CD4-positive, alpha-beta T cell (primary cell): ENCODE results near the gene TRAF3. TPM values are rescaled to one million over a fixed set of nuclear protein-coding genes. Genes with fewer than 3 reads are reported as not detected.

Source experiments
- ATAC-seq: fragments of 200-7000 bp; cut with Tn5 transposase; one replicate; pipeline ENCODE4 v1.10.0; 2022; ENCODE audit warnings: mild to moderate bottlenecking; ENCODE audit not compliant: poor library complexity
- CTCF ChIA-PET: fragments of 350-600 bp; sonication (Branson Sonifier 250); formaldehyde crosslinking; loops from one replicate; lab custom pipeline; 2021; ENCODE audit warnings: antibody characterized with exemption, inconsistent platforms; lab: Charles Lee
- POLR2A ChIA-PET: fragments of 350-600 bp; sonication (Branson Sonifier 250); formaldehyde crosslinking; loops from one replicate; lab custom pipeline; 2021; ENCODE audit warnings: antibody characterized with exemption, inconsistent platforms; lab: Charles Lee
- DNase-seq, 14 experiments: peaks; one replicate each; pipeline ENCODE4 v3.0.0-alpha.2; 2013 to 2020; ENCODE audit warnings: mixed read lengths in 2 of 14
- H3K27ac ChIP-seq, 2 donors: one replicate each; pipeline versions ENCODE4 v1.5.1 to v1.7.0; 2013; ENCODE audit warnings: low read length in 2 of 2, low read depth in 1 of 2, mild to moderate bottlenecking in 1 of 2
- H3K27me3 ChIP-seq, 2 experiments: 1 replicate in 1 of 2; 2 replicates in 1 of 2; pipeline versions ENCODE4 v1.6.1 to v1.7.0; 2013; ENCODE audit warnings: low read length in 2 of 2, control low read depth in 1 of 2, mild to moderate bottlenecking in 1 of 2, moderate library complexity in 1 of 2; ENCODE audit not compliant: insufficient read depth in 2 of 2, control insufficient read depth in 1 of 2
- H3K36me3 ChIP-seq: one replicate; pipeline ENCODE4 v1.6.1; 2013; ENCODE audit warnings: low read length, control low read depth; ENCODE audit not compliant: insufficient read depth
- H3K4me1 ChIP-seq: one replicate; pipeline ENCODE4 v1.6.1; 2013; ENCODE audit warnings: low read length, control low read depth; ENCODE audit not compliant: insufficient read depth
- H3K4me3 ChIP-seq: one replicate; pipeline ENCODE4 v1.5.1; 2013; ENCODE audit warnings: mild to moderate bottlenecking, low read length, moderate library complexity
- H3K9me3 ChIP-seq, 2 experiments: 1 replicate in 1 of 2; 2 replicates in 1 of 2; pipeline versions ENCODE4 v1.6.1 to v1.7.0; 2013; ENCODE audit warnings: low read length in 2 of 2, mild to moderate bottlenecking in 2 of 2, control low read depth in 1 of 2, moderate library complexity in 1 of 2; ENCODE audit not compliant: control insufficient read depth in 1 of 2, insufficient read depth in 1 of 2
- H3K27ac Mint-ChIP-seq: one replicate; pipeline ENCODE4 v1.8.0; 2020; ENCODE audit warnings: mixed read lengths
- H3K27me3 Mint-ChIP-seq: one replicate; pipeline ENCODE4 v1.8.0; 2021; ENCODE audit warnings: mixed read lengths
- H3K36me3 Mint-ChIP-seq: one replicate; pipeline ENCODE4 v1.8.0; 2021; ENCODE audit warnings: low read depth, mixed read lengths
- H3K4me1 Mint-ChIP-seq: one replicate; pipeline ENCODE4 v1.8.0; 2021; ENCODE audit warnings: low read depth, mixed read lengths
- H3K4me3 Mint-ChIP-seq: one replicate; pipeline ENCODE4 v1.8.0; 2020; ENCODE audit warnings: mild to moderate bottlenecking, mixed read lengths
- H3K9me3 Mint-ChIP-seq: one replicate; pipeline ENCODE4 v1.8.0; 2020; ENCODE audit warnings: mixed read lengths
- intact Hi-C, 2 experiments: fragments of 100-400 bp; cut with DNase I in 1 of 2; cut with micrococcal nuclease in 1 of 2; formaldehyde crosslinking; loops; one replicate each; pipeline versions ENCODE4 v1.15.1 to v1.9.0; 2023 to 2025; cut with DNase I, micrococcal nuclease
- polyA plus RNA-seq, 2 donors: library from polyadenylated mRNA; unstranded; fragments of 120-200 nt; gene quantifications; one replicate each; pipeline ENCODE4 v1.2.1, GENCODE V29; 2013
- total RNA-seq, 174 experiments: library from RNA in 2 of 174; stranded (reverse) in 2 of 174; gene quantifications; one replicate each; pipeline ENCODE4 v1.2.3 and lab custom pipeline; 2021 to 2026
- TF ChIP-seq, protein P1 (sequence below): fragments of 200-600 bp; IDR thresholded peaks from one replicate; pipeline ENCODE4 v1.8.0; 2022; ENCODE audit warnings: antibody characterized with exemption, mild to moderate bottlenecking

Gene TRAF3, protein sequence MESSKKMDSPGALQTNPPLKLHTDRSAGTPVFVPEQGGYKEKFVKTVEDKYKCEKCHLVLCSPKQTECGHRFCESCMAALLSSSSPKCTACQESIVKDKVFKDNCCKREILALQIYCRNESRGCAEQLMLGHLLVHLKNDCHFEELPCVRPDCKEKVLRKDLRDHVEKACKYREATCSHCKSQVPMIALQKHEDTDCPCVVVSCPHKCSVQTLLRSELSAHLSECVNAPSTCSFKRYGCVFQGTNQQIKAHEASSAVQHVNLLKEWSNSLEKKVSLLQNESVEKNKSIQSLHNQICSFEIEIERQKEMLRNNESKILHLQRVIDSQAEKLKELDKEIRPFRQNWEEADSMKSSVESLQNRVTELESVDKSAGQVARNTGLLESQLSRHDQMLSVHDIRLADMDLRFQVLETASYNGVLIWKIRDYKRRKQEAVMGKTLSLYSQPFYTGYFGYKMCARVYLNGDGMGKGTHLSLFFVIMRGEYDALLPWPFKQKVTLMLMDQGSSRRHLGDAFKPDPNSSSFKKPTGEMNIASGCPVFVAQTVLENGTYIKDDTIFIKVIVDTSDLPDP
- total RNA-seq (10 to 100 TPM; 27.1 to 32.4 TPM), total RNA-seq (lab: John Stamatoyannopoulos, UW) (46.1 to 400 (median 123) reads per million in 172 experiments)
- polyA plus RNA-seq (2013, experiment 1 of 2), result 21.3 TPM
- 22.7 TPM for polyA plus RNA-seq (2013, experiment 2 of 2)

DNA sequence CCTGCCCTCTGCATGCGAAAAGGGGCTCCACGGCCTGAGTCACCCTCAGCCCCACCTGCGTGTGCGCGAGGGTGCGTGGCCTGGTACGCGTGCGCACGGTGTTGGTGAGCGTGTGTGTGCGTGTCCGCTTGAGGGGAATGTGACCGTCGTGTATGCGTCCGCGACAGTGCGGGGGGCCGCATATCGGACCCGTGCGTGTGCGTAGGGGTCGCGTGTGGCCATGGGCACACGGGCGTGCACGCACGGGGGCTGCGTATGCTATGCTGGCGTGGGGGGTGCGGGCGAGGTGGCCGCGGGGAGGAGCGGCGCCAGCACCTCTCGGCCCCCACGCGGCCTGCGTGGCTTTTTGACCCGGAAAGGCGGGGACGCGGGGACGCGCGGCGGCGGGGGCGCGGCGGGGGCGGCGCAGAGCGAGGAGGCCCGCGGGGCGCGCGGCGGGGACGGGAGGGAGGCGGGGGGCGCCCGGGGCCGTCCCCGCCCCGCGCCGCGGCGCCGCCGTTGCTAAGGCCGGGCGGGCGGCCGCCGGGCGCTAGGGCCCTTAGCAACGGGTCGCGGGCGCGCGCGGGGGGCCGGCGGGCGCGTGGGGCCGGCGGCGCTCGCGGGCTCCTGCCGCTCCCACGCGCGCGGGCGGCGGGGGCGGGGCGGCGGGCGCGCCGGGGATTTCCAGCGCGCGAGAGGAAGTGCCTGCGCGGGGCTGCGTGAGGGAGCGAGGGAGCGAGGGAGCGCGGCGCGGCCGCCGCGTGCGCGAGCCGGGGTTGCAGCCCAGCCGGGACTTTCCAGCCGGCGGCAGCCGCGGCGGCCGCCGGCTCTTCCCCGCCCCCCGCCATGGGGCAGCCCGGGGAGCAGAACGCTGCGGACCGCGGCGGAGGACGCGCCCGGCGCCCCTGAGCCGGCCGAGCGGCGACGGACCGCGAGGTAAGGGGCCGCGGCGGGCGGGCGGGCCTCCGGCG is at the start of gene TRAF3:
Gene TRAF3, plus strand, starts transcription at position 689 of the 950 bp plus-strand sequence. CDS start 92,753 bp downstream, outside the sequence.
- Histone ChIP-seq H3K27ac (peak within 1 kb of the TSS; percentile 84 to 92), H3K27me3 (no peaks in the 10 kb centered on the region), H3K36me3 (peaks cover 3% of the 10 kb centered on the region), H3K9me3 (no peaks in the 10 kb centered on the region), H3K4me3 (peak within 1 kb of the TSS; percentile 82), H3K4me1 (peaks cover 61% of the 10 kb centered on the region)
- ATAC-seq (peak; percentile 66), DNase-seq (peak; percentile 76 to 97 (median 87))
- intact Hi-C loops, result loop anchor here (5.0 to 10.0 kb wide), 5 partner anchors 40 to 690 kb away; partner anchors contain the start of genes CDC42BPB (in 1 of the 2), EIF5 (in 1 of the 2), HSP90AA1 (in 1 of the 2) and RCOR1 (in 1 of the 2)
- CTCF ChIA-PET, result no interaction called here
- H3K9me3 Mint-ChIP-seq, result no peaks in the 10 kb centered on the region
- peak within 1 kb of the TSS; percentile 94 for H3K27ac Mint-ChIP-seq
- H3K4me3 Mint-ChIP-seq, result peak within 1 kb of the TSS; percentile 97
- H3K4me1 Mint-ChIP-seq, result peaks cover 44% of the 10 kb centered on the region
- peaks cover 9% of the 10 kb centered on the region for H3K36me3 Mint-ChIP-seq
- POLR2A ChIA-PET, result no interaction called here
- TF ChIP-seq, protein P1, sequence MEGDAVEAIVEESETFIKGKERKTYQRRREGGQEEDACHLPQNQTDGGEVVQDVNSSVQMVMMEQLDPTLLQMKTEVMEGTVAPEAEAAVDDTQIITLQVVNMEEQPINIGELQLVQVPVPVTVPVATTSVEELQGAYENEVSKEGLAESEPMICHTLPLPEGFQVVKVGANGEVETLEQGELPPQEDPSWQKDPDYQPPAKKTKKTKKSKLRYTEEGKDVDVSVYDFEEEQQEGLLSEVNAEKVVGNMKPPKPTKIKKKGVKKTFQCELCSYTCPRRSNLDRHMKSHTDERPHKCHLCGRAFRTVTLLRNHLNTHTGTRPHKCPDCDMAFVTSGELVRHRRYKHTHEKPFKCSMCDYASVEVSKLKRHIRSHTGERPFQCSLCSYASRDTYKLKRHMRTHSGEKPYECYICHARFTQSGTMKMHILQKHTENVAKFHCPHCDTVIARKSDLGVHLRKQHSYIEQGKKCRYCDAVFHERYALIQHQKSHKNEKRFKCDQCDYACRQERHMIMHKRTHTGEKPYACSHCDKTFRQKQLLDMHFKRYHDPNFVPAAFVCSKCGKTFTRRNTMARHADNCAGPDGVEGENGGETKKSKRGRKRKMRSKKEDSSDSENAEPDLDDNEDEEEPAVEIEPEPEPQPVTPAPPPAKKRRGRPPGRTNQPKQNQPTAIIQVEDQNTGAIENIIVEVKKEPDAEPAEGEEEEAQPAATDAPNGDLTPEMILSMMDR, result no peak
- no peaks in the 10 kb centered on the region for H3K27me3 Mint-ChIP-seq

DNA sequence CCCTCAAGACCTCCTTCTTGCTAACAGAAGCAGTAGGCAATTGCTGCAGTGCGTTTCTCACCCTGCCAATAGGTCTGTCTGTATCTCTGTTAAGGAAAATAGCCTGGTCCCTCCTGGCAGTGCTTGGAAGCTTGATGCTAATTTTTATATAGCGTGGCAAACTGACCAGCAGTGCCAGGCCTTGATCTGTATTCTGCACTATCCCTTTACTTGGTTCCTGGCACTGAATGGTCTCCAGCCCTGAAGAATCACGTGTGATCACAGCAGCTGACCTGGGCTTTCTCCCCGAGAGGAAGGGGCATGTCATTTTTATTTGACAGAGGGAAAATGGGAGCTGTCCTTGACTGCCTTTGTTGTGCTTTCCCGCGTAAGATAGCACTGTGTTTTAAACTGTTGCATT is 48.7 kb upstream of the TRAF3 start:
- Histone ChIP-seq H3K4me3 (no peak overlapping the region), H3K27me3 (no peaks in the 10 kb centered on the region), H3K36me3 (peaks cover 57% of the 10 kb centered on the region), H3K9me3 (no peaks in the 10 kb centered on the region), H3K4me1 (no peaks in the 10 kb centered on the region), H3K27ac (no peak overlapping the region)
- TF ChIP-seq, protein P1, result no peak
- H3K4me1 Mint-ChIP-seq, result no peaks in the 10 kb centered on the region
- H3K9me3 Mint-ChIP-seq, result no peaks in the 10 kb centered on the region
- CTCF ChIA-PET, result interaction anchor here (0.6 kb wide), 1 partner anchor 115 kb away, joined by 3 read pairs; no protein-coding TSS in a partner anchor
- H3K36me3 Mint-ChIP-seq, result peaks cover 71% of the 10 kb centered on the region
- no peaks in the 10 kb centered on the region for H3K27me3 Mint-ChIP-seq
- POLR2A ChIA-PET, result no interaction called here
- H3K4me3 Mint-ChIP-seq, result no peak overlapping the region
- intact Hi-C loops, result no loop called here
- H3K27ac Mint-ChIP-seq, result no peak overlapping the region
- DNase-seq (no peak), ATAC-seq (no peak)

DNA sequence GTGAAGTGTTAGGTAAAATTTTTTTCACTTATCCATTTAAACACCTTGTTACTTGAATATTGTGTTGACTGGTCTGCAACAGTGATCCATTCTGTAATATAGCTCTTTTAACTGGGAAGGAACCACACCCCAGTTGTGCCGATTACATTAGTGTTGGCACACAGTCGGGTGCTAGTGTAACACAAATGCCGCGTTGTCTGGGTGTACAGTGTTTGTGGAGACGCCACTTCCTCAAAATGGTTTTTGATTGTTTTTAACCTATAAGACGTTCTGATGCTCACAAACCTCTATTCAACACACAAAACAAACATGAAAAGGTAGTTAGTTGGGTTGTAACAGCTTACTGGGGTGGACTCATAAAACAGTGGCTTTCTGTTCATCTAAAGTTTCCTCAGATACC is 48.0 kb upstream of the TRAF3 start:
- H3K4me3 ChIP-seq, result no peak overlapping the region
- ChIA-PET POLR2A (no interaction called here), CTCF (no interaction called here)
- H3K4me1 ChIP-seq, result no peaks in the 10 kb centered on the region
- H3K9me3 ChIP-seq, result no peaks in the 10 kb centered on the region
- Mint-ChIP-seq H3K27ac (no peak overlapping the region), H3K36me3 (peaks cover 63% of the 10 kb centered on the region), H3K4me1 (no peaks in the 10 kb centered on the region), H3K27me3 (no peaks in the 10 kb centered on the region), H3K4me3 (no peak overlapping the region), H3K9me3 (no peaks in the 10 kb centered on the region)
- H3K36me3 ChIP-seq, result peaks cover 52% of the 10 kb centered on the region
- no peaks in the 10 kb centered on the region for H3K27me3 ChIP-seq
- no peak overlapping the region for H3K27ac ChIP-seq
- ATAC-seq (no peak), DNase-seq (no peak)
- TF ChIP-seq, protein P1, result no peak
- intact Hi-C loops, result no loop called here
